K562 (cell line): ENCODE results near the gene CCDC71L. TPM values are rescaled to one million over a fixed set of nuclear protein-coding genes. Genes with fewer than 3 reads are reported as not detected.
A peak's percentile ranks its signal among the peaks of the same experiment; 100 is the strongest.

Experiments
- ATAC-seq: fragments of 200-7000 bp; cut with Tn5 transposase; 3 replicates; pipeline ENCODE4 v1.9.1; 2020; ENCODE audit warnings: moderate library complexity
- BruUV-seq: library from RNA; stranded (reverse); fragments of 400-500 nt; replicated peaks from 2 replicates; lab custom pipeline; 2021; lab: Mats Ljungman, UMichigan
- CTCF ChIA-PET: fragments of 300-600 bp; formaldehyde crosslinking; extraction: SDS; loops from one replicate; lab custom pipeline; 2021; ENCODE audit warnings: low intra/inter-chr PET ratio; lab: Yijun Ruan, JAX
- POLR2A ChIA-PET: fragments of 300-600, 350-650 bp; sonication (Branson Sonifier 250); formaldehyde crosslinking; extraction: SDS; loops from one replicate; lab custom pipeline; 2021; ENCODE audit warnings: antibody characterized with exemption, inconsistent platforms; lab: Yijun Ruan, JAX
- DNase-seq, 4 experiments: peaks; one replicate each; pipeline versions ENCODE4 v3.0.0 to v3.0.0-alpha.2; 2011 to 2018; ENCODE audit warnings: low spot score in 3 of 4, mixed read lengths in 3 of 4; ENCODE audit errors: extremely low read depth in 1 of 4
- FAIRE-seq: peaks from 2 replicates; lab custom pipeline; 2011; peaks lifted over from hg19 to GRCh38; lab: Jason Lieb, UNC
- H2AFZ ChIP-seq: 2 replicates; pipeline ENCODE4 v1.6.0; 2011; ENCODE audit warnings: low read depth, low read length, control low read depth, inconsistent platforms
- H3K27ac ChIP-seq: fragments of 200-600 bp; 3 replicates; pipeline ENCODE4 v1.8.0; 2011; ENCODE audit warnings: low read depth, mild to moderate bottlenecking, control low read depth, inconsistent platforms, low read length, moderate library complexity, mixed read lengths; ENCODE audit errors: extremely low read depth
- H3K27me3 ChIP-seq, 2 experiments: fragments of 300-600 bp in 1 of 2; 2 replicates in 1 of 2; 3 replicates in 1 of 2; pipeline versions ENCODE4 v1.6.0 to v1.8.0; 2011; ENCODE audit warnings: inconsistent platforms in 2 of 2, low read length in 2 of 2, mild to moderate bottlenecking in 1 of 2, mixed read lengths in 1 of 2, moderate library complexity in 1 of 2; ENCODE audit not compliant: control insufficient read depth in 2 of 2, insufficient read depth in 2 of 2
- H3K36me3 ChIP-seq: fragments of 300-600 bp; 3 replicates; pipeline ENCODE4 v1.8.0; 2011; ENCODE audit warnings: mild to moderate bottlenecking, low read length, inconsistent platforms; ENCODE audit not compliant: control insufficient read depth, insufficient read depth
- H3K4me1 ChIP-seq, 2 experiments: fragments of 200-600 bp in 1 of 2; replicated peaks in 1 of 2; 2 replicates in 1 of 2; 3 replicates in 1 of 2; pipeline versions ENCODE4 v1.5.1 to v1.8.0; 2011; ENCODE audit warnings: inconsistent platforms in 2 of 2, low read length in 2 of 2, mild to moderate bottlenecking in 1 of 2, mixed read lengths in 1 of 2, moderate library complexity in 1 of 2; ENCODE audit not compliant: control insufficient read depth in 2 of 2, insufficient read depth in 2 of 2
- H3K4me2 ChIP-seq: 2 replicates; pipeline ENCODE4 v1.6.1; 2011; ENCODE audit warnings: low read length, control low read depth, inconsistent platforms, mixed read lengths; ENCODE audit not compliant: insufficient read depth
- H3K4me3 ChIP-seq: fragments of 200-600 bp; sonication (generic), shearing (Covaris generic); 2 replicates; pipeline ENCODE4 v1.5.1; 2016; ENCODE audit warnings: control low read depth, inconsistent platforms
- H3K79me2 ChIP-seq: fragments of 200-600 bp; 3 replicates; pipeline ENCODE4 v1.8.0; 2011; ENCODE audit warnings: low read length, inconsistent platforms; ENCODE audit not compliant: control insufficient read depth, insufficient read depth
- H3K9ac ChIP-seq, 2 experiments: 2 replicates each; pipeline versions ENCODE4 v1.6.0 to v1.6.1; 2011; ENCODE audit warnings: low read depth in 2 of 2, low read length in 2 of 2, control low read depth in 1 of 2, inconsistent platforms in 1 of 2, mild to moderate bottlenecking in 1 of 2, mixed read lengths in 1 of 2; ENCODE audit not compliant: insufficient read depth in 1 of 2
- H3K9me1 ChIP-seq: one replicate; pipeline ENCODE4 v1.6.0; 2011; ENCODE audit warnings: inconsistent platforms, mild to moderate bottlenecking, low read length, moderate library complexity; ENCODE audit not compliant: control insufficient read depth, insufficient read depth
- H3K9me3 ChIP-seq: replicated peaks from 2 replicates; pipeline ENCODE4 v1.5.1; 2011; ENCODE audit warnings: low read depth, low read length, inconsistent platforms; ENCODE audit not compliant: control insufficient read depth, insufficient read depth
- H4K20me1 ChIP-seq: replicated peaks from 2 replicates; pipeline ENCODE4 v1.6.1; 2011; ENCODE audit warnings: low read length, inconsistent platforms, mixed read lengths; ENCODE audit not compliant: control insufficient read depth, insufficient read depth
- ATF1 ChIP-seq, 2 experiments: fragments of 450-650 bp in 1 of 2; IDR thresholded peaks; 2 replicates each; pipeline ENCODE4 v1.6.1; 2016; ENCODE audit warnings: missing compliant biosample characterization in 1 of 2, missing genetic modification characterization in 1 of 2
- CREM ChIP-seq: IDR thresholded peaks from 2 replicates; pipeline ENCODE4 v1.6.1; 2014; ENCODE audit warnings: antibody characterized with exemption, low read depth
- FOXA3 ChIP-seq, 2 experiments: fragments of 450-650 bp in 1 of 2; sonication (generic) in 1 of 2; formaldehyde crosslinking; IDR thresholded peaks in 1 of 2; conservative IDR thresholded peaks in 1 of 2; 2 replicates each; pipeline versions ENCODE4 v1.4.0 to v1.8.0; 2020 to 2022; ENCODE audit warnings: mild to moderate bottlenecking in 2 of 2, missing genetic modification reagents in 1 of 2
- HDGF ChIP-seq: fragments of 450-650 bp; IDR thresholded peaks from 2 replicates; pipeline ENCODE4 v1.6.1; 2016
- PRDM10 ChIP-seq: fragments of 450-650 bp; IDR thresholded peaks from 2 replicates; pipeline ENCODE4 v1.6.1; 2018; ENCODE audit not compliant: partially characterized antibody
- RFX1 ChIP-seq: fragments of 450-650 bp; IDR thresholded peaks from 2 replicates; pipeline ENCODE4 v1.6.1; 2016; ENCODE audit warnings: mild to moderate bottlenecking, moderate library complexity
- whole genome bisulfite sequencing: fragments of 100-300 bp; shearing (Covaris generic); methylation state at CpG from one replicate; pipeline ENCODE4 v1.1.6; 2016; ENCODE audit warnings: low coverage, mixed read lengths; ENCODE audit not compliant: insufficient coverage; ENCODE audit errors: missing lambda C conversion rate; 5-methylcytosine and 5-hydroxymethylcytosine counted together
- in situ Hi-C: fragments of 300-500 bp; cut with MboI; formaldehyde crosslinking; loops from 4 replicates; pipeline ENCODE4 v1.15.0; 2018; ENCODE audit warnings: inconsistent platforms, mixed read lengths
- intact Hi-C: fragments of 100-400 bp; cut with micrococcal nuclease; formaldehyde crosslinking; loops from 2 replicates; pipeline ENCODE4 v1.14.2; 2022
- polyA plus RNA-seq, 8 experiments: library from polyadenylated mRNA; depleted of rRNA in 4 of 8; stranded (reverse) in 5 of 8; unstranded in 3 of 8; fragments of >200 nt; fragmentation: Nextera tagmentation in 2 of 8; fragmentation: Illumina TruSeq in 1 of 8; extraction: Ambion mirVana in 2 of 8; extraction: Trizol in 1 of 8; gene quantifications; 2 replicates each; pipeline versions ENCODE4 v1.2.1 to v1.2.3, GENCODE V29; 2011 to 2014; ENCODE audit warnings: inconsistent platforms in 1 of 8, missing spikeins in 1 of 8
- total RNA-seq, 7 experiments: library from RNA; depleted of rRNA in 6 of 7; stranded (reverse); fragments of >200 nt in 6 of 7; fragmentation: Illumina TruSeq in 2 of 7; extraction: Trizol in 2 of 7; gene quantifications; 2 replicates each; pipeline versions ENCODE4 v1.2.1 to v1.2.3, GENCODE V29; 2011 to 2021; ENCODE audit warnings: low replicate concordance in 1 of 7

CCDC71L gene
- total and polyA plus RNA-seq, 9 of the 15 experiments (the other 6 are each of a cell fraction or from before 2014, with no cell fraction given), result 5.7 to 108 (median 25.4) TPM

GRCh38 chr7:106610996-106611886 is 49.7 kb downstream of the CCDC71L start:
- 0 out of 2 replicates have a peak, but pooled peaks cover 3% of the 10 kb centered on the region for H3K9me3 ChIP-seq
- H3K4me1 ChIP-seq, result peaks cover 11 to 24% of the 10 kb centered on the region in 2 experiments
- CTCF ChIA-PET, result no interaction called here
- TF ChIP-seq CREM, result peak; percentile 38; the same call in 1 of the 2 replicates
- peak; percentile 35; the same call in 1 of the 2 replicates for TF ChIP-seq RFX1
- no peak for TF ChIP-seq HDGF
- no peak for TF ChIP-seq FOXA3 (CRISPR knock-in tag; conservative IDR thresholded peaks at IDR 0.05 in 1 of 2, IDR thresholded peaks at IDR 0.05 in 1 of 2)
- TF ChIP-seq ATF1 (CRISPR knock-in tag; IDR thresholded peaks at IDR 0.05), result no peak
- 0 out of 2 replicates have a peak, but pooled peaks have one; percentile 43 for TF ChIP-seq ATF1 (tag; IDR thresholded peaks at IDR 0.05)
- TF ChIP-seq PRDM10, result peak; percentile 17
- TF ChIP-seq, all 486 proteins: peak for 4
- Histone ChIP-seq H3K27ac (no peak overlapping the region), H3K4me2 (no peak overlapping the region), H3K9me1 (no peaks in the 10 kb centered on the region), H3K9ac (no peak overlapping the region; a peak in 1 of 4 replicates), H3K36me3 (no peaks in the 10 kb centered on the region), H3K4me3 (no peak overlapping the region), H2AFZ (peak overlapping the region; percentile 16; the same call in 1 of the 2 replicates), H3K79me2 (no peaks in the 10 kb centered on the region), H4K20me1 (no peaks in the 10 kb centered on the region), H3K27me3 (no peaks in the 10 kb centered on the region)
- BruUV-seq, result no TSS peak
- in situ Hi-C loops (no loop called here), intact Hi-C loops (no loop called here)
- POLR2A ChIA-PET, result interaction anchor here (0.6 to 1.5 kb wide), 4 partner anchors 9 to 251 kb away, joined by 3 to 4 read pairs (median 3); no protein-coding TSS in a partner anchor
- WGBS, result 57% methylated on average over 6 of the region's 6 CpGs
- FAIRE-seq, result no peak
- DNase-seq, result no peak
- ATAC-seq, result no peak
